Mesenteric fat pad (tissue), 1 donor: ENCODE measurements around the gene SLC25A29. TPM values are rescaled to one million over a fixed set of nuclear protein-coding genes. Genes with fewer than 3 reads are reported as not detected.
"Not testable (repeated sequence)": the region's sequence is repeated elsewhere in the genome, so short reads cannot be mapped to it uniquely, and the experiment has no call there.

Experiments used
- DNase-seq: peaks from one replicate; pipeline ENCODE4 v3.0.0-alpha.2; 2020; ENCODE audit warnings: low spot score
- total RNA-seq: library from RNA; stranded (reverse); fragmentation: NEBNext Ultra II Directional; extraction: Animal tissue kit (Norgen Biotek cat#: 25700); gene quantifications from one replicate; pipeline ENCODE4 v1.2.1, GENCODE V29; 2021
- donor health status: DM: yes; HTN: yes; CAD: no.

The SLC25A29 gene
- total RNA-seq, 1 donor from 2014 or later = 20.0 TPM

GRCh38 chr14:100312877-100313400 is 6.7 kb upstream of the SLC25A29 start:
- no peak for DNase-seq

GRCh38 chr14:100312110-100312876 is 6.0 kb upstream of the SLC25A29 start:
- DNase-seq = not testable (repeated sequence)

GRCh38 chr14:100309028-100309737 is 2.9 kb upstream of the SLC25A29 start:
- DNase-seq = no peak

- not testable (repeated sequence) for DNase-seq
Measured at GRCh38 chr14:100308427-100308792, 2.2 kb upstream of the SLC25A29 start.

GRCh38 chr14:100307766-100308426 is 1.7 kb upstream of the SLC25A29 start:
- DNase-seq = no peak

GRCh38 chr14:100306998-100307765 is 938 bp upstream of the SLC25A29 start:
- no peak for DNase-seq

GRCh38 chr14:100305324-100306100 is 732 bp downstream of the SLC25A29 start:
- DNase-seq = no peak

GRCh38 chr14:100304825-100305323 is 1.4 kb downstream of the SLC25A29 start:
- no peak for DNase-seq

- DNase-seq = no peak
Measured at GRCh38 chr14:100303925-100304324, 2.3 kb downstream of the SLC25A29 start.

GRCh38 chr14:100303179-100303578 is 3.1 kb downstream of the SLC25A29 start:
- no peak for DNase-seq

- DNase-seq = no peak
Measured at GRCh38 chr14:100302616-100303015, 3.6 kb downstream of the SLC25A29 start.

- DNase-seq = no peak
Measured at GRCh38 chr14:100299238-100299560, 7.0 kb downstream of the SLC25A29 start.

- DNase-seq = no peak
Measured at GRCh38 chr14:100298551-100299237, 7.5 kb downstream of the SLC25A29 start.

- DNase-seq = no peak
Measured at GRCh38 chr14:100297320-100298300, 8.6 kb downstream of the SLC25A29 start.

- not testable (repeated sequence) for DNase-seq
Measured at GRCh38 chr14:100296729-100297128, 9.5 kb downstream of the SLC25A29 start.

GRCh38 chr14:100296106-100296651 is 10.1 kb downstream of the SLC25A29 start:
- no peak for DNase-seq

- peak; percentile 45 for DNase-seq
Measured at GRCh38 chr14:100295376-100296105, 10.7 kb downstream of the SLC25A29 start.
